Measurements from ENCODE around the gene AACS. TPM values are rescaled to one million over a fixed set of nuclear protein-coding genes. Genes with fewer than 3 reads are reported as not detected.

Gene AACS, protein sequence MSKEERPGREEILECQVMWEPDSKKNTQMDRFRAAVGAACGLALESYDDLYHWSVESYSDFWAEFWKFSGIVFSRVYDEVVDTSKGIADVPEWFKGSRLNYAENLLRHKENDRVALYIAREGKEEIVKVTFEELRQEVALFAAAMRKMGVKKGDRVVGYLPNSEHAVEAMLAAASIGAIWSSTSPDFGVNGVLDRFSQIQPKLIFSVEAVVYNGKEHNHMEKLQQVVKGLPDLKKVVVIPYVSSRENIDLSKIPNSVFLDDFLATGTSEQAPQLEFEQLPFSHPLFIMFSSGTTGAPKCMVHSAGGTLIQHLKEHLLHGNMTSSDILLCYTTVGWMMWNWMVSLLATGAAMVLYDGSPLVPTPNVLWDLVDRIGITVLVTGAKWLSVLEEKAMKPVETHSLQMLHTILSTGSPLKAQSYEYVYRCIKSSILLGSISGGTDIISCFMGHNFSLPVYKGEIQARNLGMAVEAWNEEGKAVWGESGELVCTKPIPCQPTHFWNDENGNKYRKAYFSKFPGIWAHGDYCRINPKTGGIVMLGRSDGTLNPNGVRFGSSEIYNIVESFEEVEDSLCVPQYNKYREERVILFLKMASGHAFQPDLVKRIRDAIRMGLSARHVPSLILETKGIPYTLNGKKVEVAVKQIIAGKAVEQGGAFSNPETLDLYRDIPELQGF
- total RNA-seq = 10 to 100 TPM; 29.4 to 46.6 (median 37.1) TPM

DNA sequence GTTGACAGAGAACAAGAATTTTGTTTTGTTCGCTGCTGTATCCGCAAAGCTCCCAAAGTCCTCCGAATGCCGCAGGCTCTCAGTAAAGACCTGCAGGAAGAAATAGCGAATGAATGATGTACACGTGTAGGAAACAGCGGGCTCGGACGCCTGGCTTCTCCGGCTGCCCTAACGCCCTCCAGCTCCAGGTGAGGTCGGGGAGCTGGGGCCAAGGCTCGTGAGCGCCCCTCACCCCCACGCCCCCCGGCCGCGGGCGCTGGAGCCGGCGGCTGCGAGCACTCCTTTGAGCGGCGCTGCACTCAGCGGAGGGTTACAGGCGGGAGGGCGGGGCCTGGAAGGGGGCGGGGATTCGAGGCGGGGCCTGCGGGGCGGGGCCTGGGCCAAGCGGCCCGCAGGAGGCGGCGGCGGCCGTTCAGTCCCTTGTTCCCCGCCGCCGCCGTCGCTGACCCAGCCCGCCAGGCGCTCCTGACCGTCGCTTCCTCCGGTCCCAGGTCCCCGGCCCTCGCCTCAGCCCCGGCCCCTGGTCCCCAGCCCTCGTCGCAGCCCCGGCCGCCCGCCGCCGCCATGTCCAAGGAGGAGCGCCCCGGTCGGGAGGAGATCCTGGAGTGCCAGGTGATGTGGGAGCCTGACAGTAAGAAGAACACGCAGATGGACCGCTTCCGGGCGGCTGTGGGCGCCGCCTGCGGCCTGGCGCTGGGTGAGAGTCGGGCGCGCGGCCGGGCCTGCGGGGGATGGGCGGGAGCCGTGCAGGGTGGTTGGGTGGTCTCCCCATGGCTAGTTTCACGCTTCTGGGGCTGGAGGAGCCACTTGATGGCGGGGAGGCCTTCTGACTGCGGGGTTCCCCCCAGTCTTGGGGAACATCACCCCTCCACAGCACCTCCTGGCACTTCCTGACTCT is at the start of gene AACS:
Gene AACS, plus strand, starts transcription at position 415 of the 898 bp plus-strand sequence. Its CDS starts 150 bp downstream, at position 565.
- Histone ChIP-seq H3K27ac (peak within 1 kb of the TSS; percentile 56 to 79 (median 74)), H3K4me1 (peaks cover 0 to 19% (median 1%) of the 10 kb centered on the region in 4 donors), H3K9me3 (no peaks in the 10 kb centered on the region), H3K36me3 (no peaks in the 10 kb centered on the region), H3K4me3 (peak within 1 kb of the TSS; percentile 73 to 91 (median 86)), H3K27me3 (no peaks in the 10 kb centered on the region)
- TF ChIP-seq, protein P1, sequence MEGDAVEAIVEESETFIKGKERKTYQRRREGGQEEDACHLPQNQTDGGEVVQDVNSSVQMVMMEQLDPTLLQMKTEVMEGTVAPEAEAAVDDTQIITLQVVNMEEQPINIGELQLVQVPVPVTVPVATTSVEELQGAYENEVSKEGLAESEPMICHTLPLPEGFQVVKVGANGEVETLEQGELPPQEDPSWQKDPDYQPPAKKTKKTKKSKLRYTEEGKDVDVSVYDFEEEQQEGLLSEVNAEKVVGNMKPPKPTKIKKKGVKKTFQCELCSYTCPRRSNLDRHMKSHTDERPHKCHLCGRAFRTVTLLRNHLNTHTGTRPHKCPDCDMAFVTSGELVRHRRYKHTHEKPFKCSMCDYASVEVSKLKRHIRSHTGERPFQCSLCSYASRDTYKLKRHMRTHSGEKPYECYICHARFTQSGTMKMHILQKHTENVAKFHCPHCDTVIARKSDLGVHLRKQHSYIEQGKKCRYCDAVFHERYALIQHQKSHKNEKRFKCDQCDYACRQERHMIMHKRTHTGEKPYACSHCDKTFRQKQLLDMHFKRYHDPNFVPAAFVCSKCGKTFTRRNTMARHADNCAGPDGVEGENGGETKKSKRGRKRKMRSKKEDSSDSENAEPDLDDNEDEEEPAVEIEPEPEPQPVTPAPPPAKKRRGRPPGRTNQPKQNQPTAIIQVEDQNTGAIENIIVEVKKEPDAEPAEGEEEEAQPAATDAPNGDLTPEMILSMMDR (IDR thresholded peaks at IDR 0.05) = no peak
- peak; percentile 51 to 63 for TF ChIP-seq POLR2A (IDR thresholded peaks at IDR 0.05)
- peak; percentile 77 to 92 (median 88) for DNase-seq

DNA sequence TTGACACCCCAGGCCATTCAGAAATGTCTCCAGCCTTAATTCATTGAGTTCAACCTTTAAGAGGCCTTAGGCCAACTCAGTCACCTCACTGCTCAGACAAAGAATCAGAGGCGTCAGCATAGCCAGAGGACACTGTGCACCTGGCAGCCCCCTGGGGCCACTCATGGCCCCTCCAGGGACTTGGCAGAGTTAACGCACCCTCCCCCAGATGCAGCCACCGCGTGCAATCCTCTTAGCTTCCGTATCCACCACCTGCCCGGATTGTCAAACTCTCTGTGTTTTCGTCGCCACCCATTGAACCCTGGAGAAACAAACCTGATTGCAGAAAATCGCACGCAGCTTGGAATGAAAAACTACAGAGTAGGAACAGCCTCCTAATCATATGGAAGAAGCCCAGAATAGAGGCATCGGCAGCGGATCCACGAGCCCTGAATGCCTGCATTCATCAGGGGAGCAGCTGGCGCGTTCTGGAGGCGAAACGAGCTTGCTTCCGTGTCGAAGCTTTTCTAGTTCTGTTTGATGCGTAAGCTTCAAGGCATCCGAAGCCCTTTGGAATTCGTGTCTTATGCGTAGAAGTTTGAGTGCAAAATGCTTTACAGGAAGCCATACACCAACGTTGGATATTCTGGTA is 49.4 kb upstream of the AACS start:
- no peak for DNase-seq
- Histone ChIP-seq H3K4me1 (no peaks in the 10 kb centered on the region), H3K36me3 (peaks cover 0 to 23% (median 0%) of the 10 kb centered on the region in 3 donors), H3K9me3 (no peaks in the 10 kb centered on the region), H3K4me3 (no peak overlapping the region), H3K27ac (no peak overlapping the region), H3K27me3 (no peaks in the 10 kb centered on the region)
- TF ChIP-seq POLR2A (IDR thresholded peaks at IDR 0.05) = no peak
- TF ChIP-seq, protein P1 (IDR thresholded peaks at IDR 0.05) = no peak

DNA sequence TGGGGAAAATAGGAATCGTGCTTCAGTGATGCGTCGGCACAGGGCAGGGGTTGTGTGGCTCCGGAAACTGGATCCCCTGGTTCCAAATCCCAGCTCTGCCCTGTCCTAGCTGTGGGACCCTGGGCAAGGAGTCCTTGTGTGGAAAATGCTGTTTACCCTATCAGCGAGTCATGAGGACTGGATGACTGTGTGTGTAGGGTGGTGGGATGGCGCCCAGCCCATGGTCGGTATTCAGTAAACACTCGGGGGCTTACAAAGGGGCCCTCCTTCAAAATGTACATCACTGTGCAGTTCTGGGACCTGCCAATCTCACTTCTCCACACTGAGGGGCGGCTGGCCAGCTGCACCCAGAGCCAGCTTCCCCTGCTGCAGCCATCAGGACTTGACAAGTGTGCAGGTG is 47.4 kb upstream of the AACS start:
- Histone ChIP-seq H3K36me3 (peaks cover 0 to 23% (median 0%) of the 10 kb centered on the region in 3 donors), H3K9me3 (no peaks in the 10 kb centered on the region), H3K27ac (no peak overlapping the region), H3K27me3 (no peaks in the 10 kb centered on the region), H3K4me3 (no peak overlapping the region), H3K4me1 (no peaks in the 10 kb centered on the region)
- TF ChIP-seq, protein P1 (IDR thresholded peaks at IDR 0.05) = no peak
- TF ChIP-seq POLR2A (IDR thresholded peaks at IDR 0.05) = no peak
- DNase-seq = no peak

DNA sequence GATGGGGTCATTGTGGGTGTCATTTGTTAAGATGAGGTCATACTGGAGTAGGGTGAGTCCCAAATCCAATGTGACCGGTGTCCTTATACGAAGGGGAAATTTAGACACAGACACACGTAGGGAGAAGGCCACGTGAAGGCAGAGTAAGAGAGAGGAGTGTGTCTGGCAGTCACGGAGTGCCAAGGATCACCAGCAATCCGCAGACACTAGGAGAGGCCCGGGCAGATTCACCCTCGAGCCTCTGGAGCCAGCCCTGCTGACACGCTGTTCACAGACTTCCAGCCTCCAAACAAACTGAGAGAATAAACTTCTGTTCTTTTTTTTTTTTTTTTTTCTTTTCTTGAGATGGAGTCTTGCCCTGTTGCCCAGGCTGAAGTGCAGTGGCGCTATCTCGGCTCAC is 46.9 kb upstream of the AACS start:
- Histone ChIP-seq H3K36me3 (peaks cover 0 to 21% (median 0%) of the 10 kb centered on the region in 3 donors), H3K4me1 (no peaks in the 10 kb centered on the region), H3K27ac (no peak overlapping the region), H3K27me3 (no peaks in the 10 kb centered on the region), H3K9me3 (no peaks in the 10 kb centered on the region), H3K4me3 (no peak overlapping the region)
- DNase-seq = no peak
- no peak for TF ChIP-seq POLR2A (IDR thresholded peaks at IDR 0.05)
- TF ChIP-seq, protein P1 (IDR thresholded peaks at IDR 0.05) = no peak

DNA sequence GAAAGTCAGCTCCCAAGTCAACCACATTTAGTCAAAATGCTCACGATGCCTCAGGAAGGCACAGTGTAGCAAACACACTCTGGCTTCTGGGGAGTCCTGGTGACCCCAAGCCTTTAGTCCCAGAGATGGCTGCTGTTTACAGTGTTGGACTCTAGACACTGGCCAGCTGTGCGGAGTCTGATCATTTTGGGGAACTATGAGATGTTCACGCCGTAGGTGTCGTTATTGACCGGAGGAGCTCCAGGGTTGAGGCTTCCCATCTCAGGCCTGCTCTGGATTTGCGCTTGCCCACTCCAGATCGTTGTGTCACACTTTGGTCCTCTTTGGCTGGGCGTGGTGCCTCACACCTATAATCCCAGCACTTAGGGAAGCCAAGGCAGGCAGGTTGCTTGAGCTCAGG is 44.1 kb upstream of the AACS start:
- TF ChIP-seq, protein P1 (IDR thresholded peaks at IDR 0.05) = no peak
- no peak for TF ChIP-seq POLR2A (IDR thresholded peaks at IDR 0.05)
- H3K27ac ChIP-seq = no peak overlapping the region
- DNase-seq = no peak
- no peaks in the 10 kb centered on the region for H3K9me3 ChIP-seq
- no peaks in the 10 kb centered on the region for H3K27me3 ChIP-seq
- no peaks in the 10 kb centered on the region for H3K4me1 ChIP-seq
- peaks cover 0 to 12% (median 0%) of the 10 kb centered on the region in 3 donors for H3K36me3 ChIP-seq
- H3K4me3 ChIP-seq = no peak overlapping the region
